SJSA1 (cell line): ENCODE results near the gene PXT1. TPM values are rescaled to one million over a fixed set of nuclear protein-coding genes. Genes with fewer than 3 reads are reported as not detected.

Source experiments
- DNase-seq, 2 experiments: peaks; one replicate each; pipeline ENCODE4 v3.0.0-alpha.2; 2015 to 2020; ENCODE audit warnings: low spot score in 2 of 2, low read depth in 1 of 2
- H3K27ac ChIP-seq: fragments of 250-450 bp; sonication (Bioruptor Pico); 2 replicates; pipeline ENCODE4 v1.5.1; 2020; ENCODE audit warnings: mild to moderate bottlenecking, moderate library complexity
- H3K27me3 ChIP-seq: fragments of 250-450 bp; sonication (Bioruptor Pico); replicated peaks from 2 replicates; pipeline ENCODE4 v1.5.1; 2020; ENCODE audit warnings: mild to moderate bottlenecking, moderate library complexity
- H3K36me3 ChIP-seq: fragments of 250-450 bp; sonication (Bioruptor Pico); 2 replicates; pipeline ENCODE4 v1.5.1; 2020; ENCODE audit warnings: mild to moderate bottlenecking
- H3K4me1 ChIP-seq: fragments of 250-450 bp; sonication (Bioruptor Pico); replicated peaks from 2 replicates; pipeline ENCODE4 v1.6.1; 2021; ENCODE audit warnings: mild to moderate bottlenecking
- H3K4me3 ChIP-seq: fragments of 250-450 bp; sonication (Bioruptor Pico); 2 replicates; pipeline ENCODE4 v1.5.1; 2020; ENCODE audit warnings: mild to moderate bottlenecking
- H3K9me3 ChIP-seq: fragments of 250-450 bp; sonication (Bioruptor Pico); replicated peaks from 2 replicates; pipeline ENCODE4 v1.5.1; 2020; ENCODE audit warnings: mild to moderate bottlenecking
- total RNA-seq: library from RNA; depleted of rRNA; stranded (reverse); fragments of >200 nt; shearing (Covaris generic); gene quantifications from 2 replicates; pipeline ENCODE4 v1.2.3, GENCODE V29; 2014; rRNA removed

PXT1 gene
- total RNA-seq, 1 experiment from 2014 or later = not detected

- H3K4me1 ChIP-seq = peaks cover 24% of the 10 kb centered on the region
- 0 out of 2 replicates have a peak, but pooled peaks cover 3% of the 10 kb centered on the region for H3K9me3 ChIP-seq
- H3K27me3 ChIP-seq = no peaks in the 10 kb centered on the region
- DNase-seq = peak; percentile 78 to 83
- peak overlapping the region; percentile 54 for H3K27ac ChIP-seq
- H3K36me3 ChIP-seq = no peaks in the 10 kb centered on the region
- no peak overlapping the region for H3K4me3 ChIP-seq
Observed at GRCh38 chr6:36350681-36351571, 91.7 kb downstream of the PXT1 start.

DNA sequence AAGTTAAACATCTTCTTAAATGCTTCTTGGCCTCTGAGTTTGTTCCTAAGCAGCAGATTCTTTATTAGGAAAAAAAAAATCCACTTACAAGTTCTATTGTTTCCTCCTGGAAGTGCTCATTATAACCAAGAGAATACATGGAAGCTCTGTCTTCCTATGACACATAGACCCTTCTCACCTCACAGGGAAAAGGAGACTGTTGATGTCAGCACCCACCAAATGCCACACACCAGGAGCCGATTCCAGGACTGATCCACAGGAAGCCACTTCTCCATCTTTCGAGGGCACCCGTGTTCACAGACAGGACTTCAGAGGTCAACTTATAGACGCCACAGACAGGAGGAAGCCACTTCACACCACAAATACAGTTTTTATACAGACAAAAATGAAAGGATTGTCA is 92.6 kb downstream of the PXT1 start:
- 0 out of 2 replicates have a peak, but pooled peaks cover 3% of the 10 kb centered on the region for H3K9me3 ChIP-seq
- no peaks in the 10 kb centered on the region for H3K36me3 ChIP-seq
- H3K27me3 ChIP-seq = no peaks in the 10 kb centered on the region
- DNase-seq = peak in 1 of 2 experiments; percentile 39
- peak overlapping the region; percentile 54 for H3K27ac ChIP-seq
- no peak overlapping the region for H3K4me3 ChIP-seq
- peaks cover 24% of the 10 kb centered on the region for H3K4me1 ChIP-seq

GRCh38 chr6:36349240-36349639 is 93.4 kb downstream of the PXT1 start:
- DNase-seq = no peak
- H3K27ac ChIP-seq = no peak overlapping the region
- H3K4me1 ChIP-seq = peaks cover 24% of the 10 kb centered on the region
- no peak overlapping the region for H3K4me3 ChIP-seq
- no peaks in the 10 kb centered on the region for H3K36me3 ChIP-seq
- no peaks in the 10 kb centered on the region for H3K27me3 ChIP-seq
- H3K9me3 ChIP-seq = 0 out of 2 replicates have a peak, but pooled peaks cover 3% of the 10 kb centered on the region

DNA sequence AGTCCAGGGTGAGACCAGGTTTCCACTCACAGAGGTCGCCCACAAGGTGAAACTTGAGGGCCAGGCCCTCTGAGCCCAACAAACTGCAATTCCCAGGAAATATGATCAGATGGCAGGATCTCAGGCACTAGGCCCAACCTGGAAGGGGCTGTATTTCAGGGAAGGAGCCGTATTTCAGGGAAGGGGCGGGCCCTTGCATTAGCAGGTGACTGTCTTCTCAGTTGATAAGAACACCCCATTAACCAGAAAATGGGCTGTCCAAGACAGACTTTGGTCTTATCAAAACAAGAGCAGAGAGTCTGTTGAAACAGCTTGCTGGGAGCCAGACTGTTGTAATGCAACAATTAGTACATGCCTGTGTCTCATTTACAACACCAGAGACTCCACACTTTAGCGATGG is 95.0 kb downstream of the PXT1 start:
- Histone ChIP-seq H3K4me3 (no peak overlapping the region), H3K27ac (no peak overlapping the region), H3K36me3 (no peaks in the 10 kb centered on the region), H3K4me1 (peaks cover 24% of the 10 kb centered on the region), H3K27me3 (no peaks in the 10 kb centered on the region), H3K9me3 (no peaks in the 10 kb centered on the region)
- no peak for DNase-seq

DNA sequence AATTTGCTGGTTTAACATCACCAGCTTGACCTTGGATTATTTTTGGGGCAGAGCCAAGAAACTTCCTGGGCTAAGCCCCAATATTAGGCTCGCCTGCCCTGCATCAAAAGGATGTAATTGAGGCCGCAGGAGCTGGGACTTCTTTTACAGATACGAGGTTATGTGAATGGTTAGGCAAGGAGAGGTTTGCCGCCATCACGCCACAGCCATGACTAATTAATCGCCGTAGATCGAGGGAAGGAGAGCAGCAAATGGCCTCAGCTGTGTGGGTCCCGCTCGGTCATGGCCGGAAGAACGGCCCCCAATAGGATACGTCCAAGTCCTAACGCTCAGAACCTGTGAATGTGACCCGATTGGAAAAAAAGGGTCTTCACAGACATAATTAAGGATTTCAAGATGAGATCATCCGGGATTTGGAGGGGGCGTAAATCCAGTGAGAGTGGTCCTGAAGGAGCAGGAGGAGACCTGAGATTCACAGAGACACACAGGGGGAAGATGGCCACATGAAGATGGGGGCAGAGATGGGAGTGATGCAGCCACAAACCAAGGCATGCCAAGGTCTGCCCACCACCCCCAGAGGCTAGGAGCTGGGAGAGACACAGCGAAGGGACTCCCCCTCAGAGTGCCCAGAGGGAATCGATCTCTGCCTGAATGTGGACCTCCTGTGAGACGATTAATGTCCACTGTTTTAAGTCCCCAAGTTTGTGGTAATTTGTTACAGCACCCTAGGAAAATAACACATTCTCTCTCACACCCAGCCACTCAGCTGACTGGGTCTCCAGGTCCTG is 96.0 kb downstream of the PXT1 start:
- no peak for DNase-seq
- Histone ChIP-seq H3K36me3 (no peaks in the 10 kb centered on the region), H3K9me3 (no peaks in the 10 kb centered on the region), H3K27me3 (no peaks in the 10 kb centered on the region), H3K4me3 (no peak overlapping the region), H3K27ac (no peak overlapping the region), H3K4me1 (peaks cover 23% of the 10 kb centered on the region)

DNA sequence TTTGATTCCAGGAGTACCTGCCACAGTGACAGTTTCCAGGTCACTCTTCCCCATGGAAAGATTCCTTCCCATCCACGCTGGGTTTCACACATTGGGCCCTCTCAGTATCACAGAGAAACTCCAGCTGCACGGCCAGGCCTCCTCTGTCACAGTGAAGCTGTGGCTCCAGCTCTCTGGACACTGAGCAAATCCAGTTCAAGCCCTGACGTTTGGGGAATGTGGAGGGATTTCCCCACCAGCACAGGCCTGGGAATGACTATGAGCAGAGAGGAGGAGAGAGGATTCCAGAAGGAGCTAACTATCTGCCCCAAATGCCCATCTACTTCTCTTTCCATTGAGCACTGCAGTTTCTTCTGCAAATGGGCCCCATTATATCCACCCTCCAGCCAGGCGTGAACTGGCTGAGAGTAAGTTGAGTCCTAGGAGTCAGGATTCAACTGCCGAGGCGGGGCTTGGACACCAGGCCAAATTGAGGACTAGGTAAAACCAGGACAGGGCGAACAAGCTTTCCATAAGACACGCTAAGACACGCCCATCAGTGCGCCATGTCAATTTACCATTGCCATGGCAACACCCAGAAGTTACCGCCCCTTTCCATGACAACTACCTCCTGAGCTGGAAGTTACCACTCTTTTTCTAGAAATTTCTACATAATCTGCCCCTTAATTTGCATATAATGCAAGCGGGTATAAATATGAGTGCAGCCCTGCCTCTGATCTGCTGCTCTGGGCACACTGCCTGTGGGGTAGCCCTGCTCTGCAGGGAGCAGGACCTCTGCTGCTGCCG is 96.8 kb downstream of the PXT1 start:
- no peak for DNase-seq
- Histone ChIP-seq H3K36me3 (no peaks in the 10 kb centered on the region), H3K27ac (no peak overlapping the region), H3K9me3 (no peaks in the 10 kb centered on the region), H3K4me3 (no peak overlapping the region), H3K27me3 (no peaks in the 10 kb centered on the region), H3K4me1 (peaks cover 15% of the 10 kb centered on the region)

DNA sequence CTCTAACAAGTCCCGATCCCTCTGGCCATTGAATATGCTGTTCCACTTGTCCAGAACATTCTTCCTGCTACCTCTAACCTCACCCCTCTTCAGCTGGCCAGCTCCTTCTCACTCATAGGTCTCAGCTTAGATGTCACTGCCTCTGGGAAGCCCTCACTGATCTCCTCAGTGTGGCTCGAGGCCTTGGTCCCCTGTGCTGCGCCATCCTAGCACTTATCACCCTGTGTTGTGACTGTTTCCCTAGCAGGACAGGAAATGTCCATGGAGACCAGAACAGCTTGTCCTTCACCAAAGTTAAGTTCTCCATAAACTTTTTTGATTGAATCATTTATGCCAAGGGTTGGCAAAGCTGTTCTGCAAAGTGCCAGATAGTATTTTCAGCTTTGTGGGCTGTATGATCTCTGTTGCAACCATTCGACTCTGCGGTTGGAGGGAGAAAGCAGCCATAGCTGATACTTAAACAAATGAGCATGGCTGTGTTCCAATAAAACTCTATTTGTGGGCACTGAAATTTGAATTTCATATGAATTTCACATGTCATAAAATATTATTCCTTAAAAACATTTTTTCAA is 99.5 kb downstream of the PXT1 start:
- no peaks in the 10 kb centered on the region for H3K36me3 ChIP-seq
- DNase-seq = no peak

DNA sequence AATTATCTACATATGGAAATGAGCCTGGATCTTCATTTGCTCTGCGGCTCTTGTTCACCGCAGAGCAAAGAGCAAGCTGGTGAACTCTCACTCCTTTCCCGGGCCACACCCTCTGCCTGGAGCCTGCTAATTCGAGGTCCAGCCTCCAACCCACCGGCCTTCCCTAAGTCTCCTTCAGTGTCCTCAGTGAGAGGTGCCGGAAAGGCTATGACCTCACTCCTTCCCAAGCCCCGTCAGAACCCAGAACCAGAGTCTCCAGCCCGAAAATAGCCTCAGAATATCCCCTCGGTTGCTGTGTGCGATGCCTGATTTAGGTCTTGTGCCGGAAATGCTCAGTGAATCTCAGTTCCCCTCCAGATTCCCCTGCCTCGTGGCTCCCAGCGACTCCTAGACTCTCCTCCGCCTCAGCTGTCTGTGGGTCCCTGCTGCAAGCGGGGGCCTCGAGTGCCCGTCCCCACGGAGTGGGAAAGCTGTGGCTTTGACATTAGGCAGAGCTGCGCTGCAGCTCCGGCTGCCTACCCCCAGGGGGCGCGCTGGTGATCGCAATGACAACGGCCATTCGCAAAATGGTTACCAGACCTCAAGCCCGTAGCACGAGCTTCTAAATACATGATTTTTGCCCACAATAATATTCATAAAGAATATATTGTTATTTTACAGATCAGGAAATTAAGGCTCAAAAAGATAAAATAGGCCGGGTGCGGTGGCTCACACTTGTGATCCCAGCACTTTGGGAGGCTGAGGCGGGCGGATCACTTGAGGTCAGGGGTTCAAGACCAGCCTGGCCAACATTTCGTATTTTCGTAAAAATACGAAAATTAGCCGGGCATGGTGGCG is 101.8 kb downstream of the PXT1 start:
- Histone ChIP-seq H3K4me3 (no peak overlapping the region), H3K4me1 (no peaks in the 10 kb centered on the region), H3K9me3 (no peaks in the 10 kb centered on the region), H3K27me3 (0 out of 2 replicates have a peak, but pooled peaks cover 4% of the 10 kb centered on the region), H3K36me3 (no peaks in the 10 kb centered on the region), H3K27ac (no peak overlapping the region)
- DNase-seq = peak; percentile 44 to 74

More for the DNA sequence above, 99.5 kb downstream of the PXT1 start:
- Histone ChIP-seq H3K27ac (no peak overlapping the region), H3K27me3 (no peaks in the 10 kb centered on the region), H3K9me3 (no peaks in the 10 kb centered on the region), H3K4me1 (no peaks in the 10 kb centered on the region), H3K4me3 (no peak overlapping the region)

Other genes starting within 250 kb of the PXT1 start
- gene BRPF3, start 246.1 kb downstream of the PXT1 start, total RNA-seq = 12.5 and 13.0 TPM in 2 replicates
- not detected in 2 replicates for gene PNPLA1, start 172.8 kb downstream of the PXT1 start, total RNA-seq
- gene BNIP5, start 106.0 kb downstream of the PXT1 start, total RNA-seq = not detected in 2 replicates
- 2.0 TPM in 1 of 2 replicates, not detected in the other for gene ETV7, start 55.2 kb downstream of the PXT1 start, total RNA-seq
- gene KCTD20, start 146 bp upstream of the PXT1 start, total RNA-seq = 78.8 and 117 TPM in 2 replicates
- gene STK38, start 104.6 kb upstream of the PXT1 start, total RNA-seq = 38.0 and 39.3 TPM in 2 replicates
- 351 and 398 TPM in 2 replicates for gene SRSF3, start 151.5 kb upstream of the PXT1 start, total RNA-seq
- 125 and 133 TPM in 2 replicates for gene CDKN1A, start 235.9 kb upstream of the PXT1 start, total RNA-seq